LNCAP (cell line): Measurements from ENCODE around the gene PRX.

Experiments
- CTCF ChIP-seq: fragments of 450-650 bp; IDR thresholded peaks from 2 replicates; pipeline ENCODE4 v1.5.1; 2017; ENCODE audit warnings: mild to moderate bottlenecking

Gene PRX

DNA sequence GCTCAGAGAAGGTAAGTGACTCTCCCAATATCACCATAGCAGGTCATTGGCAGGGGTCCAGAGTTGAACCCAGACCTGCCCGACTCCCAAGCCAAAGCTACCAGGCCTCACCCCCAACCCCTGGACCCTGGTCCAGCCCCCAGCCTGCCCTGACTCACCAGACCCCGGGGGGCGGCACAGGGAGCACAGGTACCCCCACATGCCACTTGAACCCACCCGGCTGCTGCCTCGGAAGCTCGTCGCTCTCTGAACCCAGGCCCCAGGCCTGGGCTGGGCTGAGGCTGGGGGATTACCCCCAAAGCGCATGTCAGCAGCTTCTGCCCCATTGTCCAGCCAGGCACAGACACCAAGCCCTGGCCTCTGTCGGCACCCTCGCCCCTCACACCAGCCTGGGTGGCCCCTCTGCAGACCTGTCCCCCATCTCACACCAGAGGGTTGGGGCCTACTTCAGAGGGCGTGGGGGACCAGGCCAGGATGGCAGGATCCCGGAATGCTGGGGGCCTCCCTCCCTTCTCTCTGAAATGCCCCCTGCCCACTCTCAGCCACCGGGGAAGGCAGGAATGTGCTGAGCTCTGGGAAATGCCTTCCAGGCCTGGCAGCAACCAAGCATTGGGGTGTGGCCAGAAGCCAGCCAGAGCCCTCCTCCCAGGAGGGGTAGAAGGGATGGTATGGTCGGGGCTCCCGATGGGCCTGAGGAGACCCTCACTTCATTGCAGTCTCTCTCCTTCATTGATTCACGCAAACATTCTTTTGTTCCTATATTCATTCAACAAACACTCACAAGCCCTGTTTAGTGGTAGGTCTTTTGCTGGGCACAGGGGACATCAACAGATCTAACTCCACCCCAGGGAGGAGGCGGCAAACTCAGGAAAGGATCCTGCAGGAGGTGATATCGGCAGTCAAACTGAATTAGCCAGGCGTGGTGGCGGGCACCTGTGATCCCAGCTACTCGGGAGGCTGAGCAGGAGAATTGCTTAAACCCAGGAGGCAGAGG is 1.7 kb upstream of the PRX start:
- no peak for TF ChIP-seq CTCF

DNA sequence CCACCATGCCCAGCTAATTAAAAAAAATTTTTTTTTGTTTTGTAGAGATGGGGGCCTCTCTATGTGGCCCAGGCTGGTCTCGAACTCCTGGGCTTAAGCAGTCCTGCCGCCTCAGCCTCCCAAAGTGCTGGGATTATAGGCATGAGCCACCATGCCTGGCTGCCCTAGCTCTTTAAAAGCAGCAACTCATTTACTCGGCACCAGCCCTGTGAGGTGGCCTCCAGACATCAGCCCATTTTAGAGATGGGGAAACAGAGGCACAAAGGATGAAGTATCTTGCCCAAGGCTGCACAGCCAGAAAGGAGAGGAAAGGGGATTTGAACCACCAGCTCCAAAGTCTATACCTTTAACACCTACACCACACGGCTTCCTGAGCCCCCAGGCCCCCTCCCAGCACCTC is 312 bp downstream of the PRX start:
- no peak for TF ChIP-seq CTCF

- TF ChIP-seq CTCF, result no peak
These were observed 1.1 kb downstream of the PRX start for GRCh38 chr19:40411958-40412499.

- no peak for TF ChIP-seq CTCF
These were observed 1.9 kb downstream of the PRX start for GRCh38 chr19:40411125-40411842.

- no peak for TF ChIP-seq CTCF
These were observed 3.2 kb downstream of the PRX start for GRCh38 chr19:40410030-40410389.

DNA sequence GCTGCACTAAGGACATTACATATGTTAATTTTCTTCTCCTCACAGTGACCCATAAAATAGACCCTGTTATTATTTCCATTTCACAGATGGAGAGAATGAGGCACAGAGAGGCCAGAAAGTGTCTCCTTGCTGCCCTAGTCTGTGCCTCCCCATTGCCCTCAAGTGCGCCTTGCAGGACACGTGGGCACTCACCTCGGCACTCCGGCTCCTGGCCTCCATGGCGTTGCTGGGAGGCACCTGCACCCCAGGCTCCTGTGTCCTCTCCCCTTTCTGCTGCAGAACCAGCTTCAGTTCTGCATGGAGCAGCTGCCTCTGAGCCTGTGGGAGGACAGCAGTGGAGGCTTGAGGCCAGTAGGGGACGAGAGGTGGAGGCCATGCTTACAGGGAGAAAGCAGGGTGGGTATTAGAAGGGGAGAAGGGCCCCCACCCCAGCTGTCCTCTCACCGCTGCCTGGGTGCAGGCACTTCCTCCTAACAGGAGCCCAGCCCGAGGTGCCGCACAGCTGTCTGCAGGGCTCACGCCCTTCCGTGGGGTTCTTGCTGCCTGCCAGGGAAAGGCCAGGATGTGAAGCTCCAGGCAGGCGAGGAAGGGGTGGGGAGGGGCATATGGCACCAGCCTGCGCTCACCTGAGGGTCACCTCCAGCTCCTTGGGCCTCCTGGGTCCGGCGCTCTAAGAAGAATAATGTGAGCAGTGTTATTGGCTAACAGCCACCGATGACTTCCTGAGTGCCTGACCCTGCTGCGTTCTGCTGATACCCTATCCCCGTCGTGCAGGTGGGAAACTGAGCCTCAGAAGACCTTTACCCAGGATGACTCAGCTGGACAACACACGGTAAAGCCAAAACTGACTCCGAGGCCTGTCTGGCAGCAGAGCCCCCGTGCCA is 5.2 kb downstream of the PRX start:
- no peak for TF ChIP-seq CTCF
